ENCODE results near the gene PGPEP1.

GRCh38 chr19:18292462-18292809 lies 48.0 kb upstream of the PGPEP1 start:
- TF ChIP-seq CTCF (conservative IDR thresholded peaks at IDR 0.05; ENCODE audit: low read depth, low read length) = no peak
- no peak for TF ChIP-seq EZH2 (IDR thresholded peaks at IDR 0.05; ENCODE audit: low read length, unreplicated experiment)
